HFFc6 (cell line): ENCODE data around the gene TOX2. TPM values are rescaled to one million over a fixed set of nuclear protein-coding genes. Genes with fewer than 3 reads are reported as not detected.
A peak's percentile ranks its signal among the peaks of the same experiment; 100 is the strongest.

ENCODE experiments used
- DNase-seq: peaks from one replicate; pipeline ENCODE4 v3.0.0-alpha.2; 2018
- H3K27ac Mint-ChIP-seq: 2 replicates; pipeline ENCODE4 v1.8.0; 2020; ENCODE audit warnings: mild to moderate bottlenecking, mixed read lengths
- H3K27me3 Mint-ChIP-seq: 2 replicates; pipeline ENCODE4 v1.8.0; 2021; ENCODE audit warnings: mild to moderate bottlenecking, moderate library complexity, mixed read lengths; ENCODE audit not compliant: insufficient read depth
- H3K36me3 Mint-ChIP-seq: 2 replicates; pipeline ENCODE4 v1.8.0; 2021; ENCODE audit warnings: low read depth, mixed read lengths
- H3K4me1 Mint-ChIP-seq: 2 replicates; pipeline ENCODE4 v1.8.0; 2020; ENCODE audit warnings: low read depth, mixed read lengths
- H3K4me3 Mint-ChIP-seq: 2 replicates; pipeline ENCODE4 v1.8.0; 2020; ENCODE audit warnings: mild to moderate bottlenecking, moderate library complexity, mixed read lengths
- H3K9me3 Mint-ChIP-seq: 2 replicates; pipeline ENCODE4 v1.8.0; 2020; ENCODE audit warnings: mild to moderate bottlenecking, mixed read lengths
- total RNA-seq, 6 experiments: library from RNA; stranded (reverse); fragmentation: NEBNext Ultra II Directional; extraction: Animal tissue kit (Norgen Biotek cat#: 25700); gene quantifications; 2 replicates in 1 of 6; 3 replicates in 5 of 6; pipeline ENCODE4 v1.2.3, GENCODE V29; 2021
- TF ChIP-seq, protein P1 (sequence below): fragments of 200-600 bp; sonication (generic); IDR thresholded peaks from 2 replicates; pipeline ENCODE4 v1.5.0; 2021; ENCODE audit warnings: antibody characterized with exemption, mild to moderate bottlenecking

The TOX2 gene
- total RNA-seq, 6 experiments from 2014 or later, result 46.1 to 68.2 (median 60.2) TPM

DNA sequence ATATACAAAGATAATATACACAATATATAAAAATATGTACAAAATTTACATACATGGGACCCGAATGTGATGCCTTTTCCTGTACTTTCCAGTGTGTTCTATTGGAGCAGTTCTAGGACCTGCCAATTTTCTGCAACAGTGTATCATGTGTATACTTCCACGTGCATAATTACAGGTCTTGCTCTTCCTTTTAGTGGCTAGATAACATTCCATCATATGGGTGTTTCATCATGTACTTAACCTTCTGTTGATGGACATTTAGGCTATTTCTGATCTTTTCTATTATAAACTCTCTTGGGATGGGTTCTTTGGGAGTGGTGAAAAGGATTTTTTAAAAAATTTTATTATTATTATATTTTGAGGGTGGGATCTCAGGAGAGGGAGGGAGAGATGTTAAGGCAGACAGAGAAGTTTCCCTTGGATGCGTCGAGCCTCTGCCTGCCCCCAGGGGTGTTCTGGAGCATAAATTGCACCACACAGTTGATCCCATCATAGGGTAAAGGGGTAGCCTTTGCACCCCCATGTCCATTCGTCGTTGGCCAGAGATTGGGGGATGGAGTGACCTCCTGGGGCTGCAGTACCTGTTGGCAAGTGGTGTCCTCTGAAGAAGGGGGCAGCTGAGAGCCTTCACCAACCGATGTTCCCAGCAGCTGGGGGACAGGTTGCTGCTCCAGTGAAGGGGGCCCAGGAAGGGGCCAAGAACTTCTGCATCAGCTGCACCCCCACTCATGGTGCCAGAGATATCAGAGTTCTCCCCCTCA is 110.3 kb downstream of the TOX2 start:
- H3K27me3 Mint-ChIP-seq, result peaks cover 5% of the 10 kb centered on the region

DNA sequence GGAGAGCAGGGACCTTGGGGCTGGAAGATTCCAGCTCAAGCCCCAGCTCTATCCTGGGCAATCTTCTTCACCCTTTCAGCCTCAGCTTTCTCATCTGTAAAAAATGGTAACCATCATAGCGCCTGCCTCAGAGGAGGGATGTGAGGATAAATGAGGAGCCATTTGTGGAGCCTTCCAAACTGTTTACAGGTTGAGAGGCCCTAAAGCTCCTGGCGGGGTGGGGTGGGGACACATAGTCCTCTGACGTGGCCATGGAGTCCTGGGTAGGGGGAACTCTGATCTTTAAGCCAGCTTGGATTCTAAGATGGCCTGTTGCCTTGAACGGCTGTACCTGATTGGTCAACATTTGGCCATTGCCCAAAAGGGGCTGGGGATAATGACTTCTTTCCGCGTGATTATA is 111.1 kb downstream of the TOX2 start:
- peaks cover 36% of the 10 kb centered on the region for H3K4me1 Mint-ChIP-seq
- H3K27me3 Mint-ChIP-seq, result peaks cover 5% of the 10 kb centered on the region
- no peaks in the 10 kb centered on the region for H3K9me3 Mint-ChIP-seq
- H3K36me3 Mint-ChIP-seq, result peaks cover 11% of the 10 kb centered on the region; the same call in 1 of the 2 replicates
- H3K4me3 Mint-ChIP-seq, result no peak overlapping the region
- TF ChIP-seq, protein P1, sequence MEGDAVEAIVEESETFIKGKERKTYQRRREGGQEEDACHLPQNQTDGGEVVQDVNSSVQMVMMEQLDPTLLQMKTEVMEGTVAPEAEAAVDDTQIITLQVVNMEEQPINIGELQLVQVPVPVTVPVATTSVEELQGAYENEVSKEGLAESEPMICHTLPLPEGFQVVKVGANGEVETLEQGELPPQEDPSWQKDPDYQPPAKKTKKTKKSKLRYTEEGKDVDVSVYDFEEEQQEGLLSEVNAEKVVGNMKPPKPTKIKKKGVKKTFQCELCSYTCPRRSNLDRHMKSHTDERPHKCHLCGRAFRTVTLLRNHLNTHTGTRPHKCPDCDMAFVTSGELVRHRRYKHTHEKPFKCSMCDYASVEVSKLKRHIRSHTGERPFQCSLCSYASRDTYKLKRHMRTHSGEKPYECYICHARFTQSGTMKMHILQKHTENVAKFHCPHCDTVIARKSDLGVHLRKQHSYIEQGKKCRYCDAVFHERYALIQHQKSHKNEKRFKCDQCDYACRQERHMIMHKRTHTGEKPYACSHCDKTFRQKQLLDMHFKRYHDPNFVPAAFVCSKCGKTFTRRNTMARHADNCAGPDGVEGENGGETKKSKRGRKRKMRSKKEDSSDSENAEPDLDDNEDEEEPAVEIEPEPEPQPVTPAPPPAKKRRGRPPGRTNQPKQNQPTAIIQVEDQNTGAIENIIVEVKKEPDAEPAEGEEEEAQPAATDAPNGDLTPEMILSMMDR, result no peak
- DNase-seq, result no peak
- H3K27ac Mint-ChIP-seq, result no peak overlapping the region

More for the DNA sequence above, 110.3 kb downstream of the TOX2 start:
- DNase-seq, result no peak
- peaks cover 8% of the 10 kb centered on the region; the same call in 1 of the 2 replicates for H3K36me3 Mint-ChIP-seq
- TF ChIP-seq, protein P1, result no peak
- no peaks in the 10 kb centered on the region for H3K9me3 Mint-ChIP-seq
- H3K4me1 Mint-ChIP-seq, result peaks cover 39% of the 10 kb centered on the region
- no peak overlapping the region for H3K27ac Mint-ChIP-seq
- no peak overlapping the region for H3K4me3 Mint-ChIP-seq

DNA sequence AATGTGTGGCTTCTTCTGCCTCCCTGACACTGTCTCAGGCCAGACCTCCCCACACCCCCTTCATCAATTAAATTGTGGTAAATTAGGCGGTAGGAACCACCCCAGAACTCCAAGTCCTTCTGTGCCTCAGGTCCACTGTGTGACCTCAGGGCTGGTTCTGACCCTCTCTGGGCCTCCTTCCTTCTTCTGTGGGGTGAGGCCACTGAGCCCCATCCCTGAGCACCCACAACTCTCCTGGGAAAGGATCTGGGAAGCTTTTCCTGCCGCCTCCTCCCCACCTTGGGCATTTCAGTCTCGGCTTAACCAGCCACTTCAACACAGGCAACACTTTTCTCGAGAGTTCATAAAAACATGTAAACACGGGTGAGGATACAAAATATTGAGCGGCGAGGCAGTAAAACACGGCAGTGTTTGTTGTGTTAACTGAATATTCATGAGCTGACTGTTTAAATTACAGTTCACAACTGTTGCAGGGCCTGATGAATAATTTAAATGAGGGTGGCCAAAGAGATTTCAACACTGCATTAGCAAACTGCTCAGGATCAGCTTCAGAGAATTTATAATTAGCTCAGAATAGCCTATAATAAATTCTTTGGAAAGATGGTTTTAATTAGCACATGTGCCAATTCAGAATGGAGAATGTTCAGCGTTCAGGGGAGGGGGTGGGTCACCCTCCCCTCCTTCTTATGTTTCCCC is 112.1 kb downstream of the TOX2 start:
- Mint-ChIP-seq H3K27me3 (peaks cover 7% of the 10 kb centered on the region), H3K36me3 (peaks cover 11% of the 10 kb centered on the region; the same call in 1 of the 2 replicates), H3K27ac (peak overlapping the region; percentile 61; the same call in 1 of the 2 replicates), H3K4me3 (no peak overlapping the region; the same call in 1 of the 2 replicates), H3K9me3 (no peaks in the 10 kb centered on the region), H3K4me1 (peaks cover 36% of the 10 kb centered on the region)
- TF ChIP-seq, protein P1, result no peak
- no peak for DNase-seq

- Mint-ChIP-seq H3K4me1 (peaks cover 36% of the 10 kb centered on the region), H3K4me3 (no peak overlapping the region), H3K27ac (no peak overlapping the region), H3K36me3 (peaks cover 11% of the 10 kb centered on the region; the same call in 1 of the 2 replicates), H3K9me3 (no peaks in the 10 kb centered on the region), H3K27me3 (peaks cover 10% of the 10 kb centered on the region)
- TF ChIP-seq, protein P1, result no peak
- DNase-seq, result no peak
These were observed 112.8 kb downstream of the TOX2 start for GRCh38 chr20:44027343-44028002.

DNA sequence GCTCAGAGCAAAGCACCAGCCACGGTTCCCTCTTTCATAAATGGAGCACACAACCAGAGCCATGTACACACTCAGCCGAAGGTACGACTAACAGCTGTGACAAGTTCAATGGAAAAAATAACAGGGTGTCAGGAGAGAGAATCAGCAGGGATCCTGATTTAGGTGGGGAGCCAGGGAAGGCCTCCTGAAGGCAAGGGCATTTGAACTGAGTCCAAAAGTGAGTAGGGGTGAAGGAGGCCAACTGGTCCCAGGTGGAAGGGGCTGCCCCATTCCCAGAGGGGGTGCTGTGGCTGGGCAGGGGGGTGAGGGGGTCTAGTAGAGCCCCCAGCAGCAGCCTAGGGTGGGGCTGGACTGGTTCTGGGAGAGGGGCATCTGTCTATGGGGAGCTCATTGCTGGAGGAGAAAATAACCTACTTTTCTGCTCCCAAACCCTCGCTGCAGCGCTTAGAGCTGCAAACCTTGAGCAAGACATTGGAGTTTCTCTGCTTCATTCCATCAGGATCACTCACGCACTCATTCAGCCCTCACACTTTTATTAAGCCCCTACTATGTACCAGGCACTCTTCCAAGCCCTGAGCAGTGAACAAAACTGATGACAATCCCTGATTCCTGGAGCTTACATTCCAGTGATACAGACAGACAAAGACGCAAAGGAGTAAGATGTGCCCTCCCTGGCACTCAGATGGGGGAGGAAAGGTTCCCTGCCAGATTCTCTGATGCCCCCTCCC is 113.5 kb downstream of the TOX2 start:
- Mint-ChIP-seq H3K27ac (no peak overlapping the region), H3K27me3 (peaks cover 10% of the 10 kb centered on the region), H3K36me3 (peaks cover 8% of the 10 kb centered on the region), H3K4me1 (peaks cover 41% of the 10 kb centered on the region), H3K4me3 (no peak overlapping the region), H3K9me3 (no peaks in the 10 kb centered on the region)
- DNase-seq, result peak; percentile 33
- TF ChIP-seq, protein P1, result no peak
